GM23338 (cell line): ENCODE results near the gene TNNT3. TPM values are rescaled to one million over a fixed set of nuclear protein-coding genes. Genes with fewer than 3 reads are reported as not detected.

ENCODE experiments used
- EZH2phosphoT487 ChIP-seq: fragments of 200-600 bp; sonication (generic); IDR thresholded peaks from one replicate; pipeline ENCODE4 v1.8.1; 2018; ENCODE audit warnings: antibody characterized with exemption; ENCODE audit not compliant: unreplicated experiment
- NANOG ChIP-seq: IDR thresholded peaks from 2 replicates; pipeline ENCODE4 v1.6.1; 2016; ENCODE audit warnings: antibody characterized with exemption, borderline replicate concordance
- REST ChIP-seq: IDR thresholded peaks from one replicate; pipeline ENCODE4 v1.6.1; 2018; ENCODE audit warnings: antibody characterized with exemption; ENCODE audit not compliant: unreplicated experiment
- ZNF462 ChIP-seq: fragments of 250-450 bp; sonication (Bioruptor Pico); IDR thresholded peaks from 2 replicates; pipeline ENCODE4 v1.5.0; 2020; ENCODE audit warnings: mild to moderate bottlenecking, moderate library complexity
- polyA plus RNA-seq: library from polyadenylated mRNA; unstranded; fragments of >200 nt; fragmentation: Nextera tagmentation; extraction: Ambion mirVana; gene quantifications from 2 replicates; pipeline ENCODE4 v1.2.1, GENCODE V29; 2016
- total RNA-seq: library from RNA; depleted of rRNA; stranded (reverse); fragments of >200 nt; shearing (Covaris generic); gene quantifications from 2 replicates; pipeline ENCODE4 v1.2.3, GENCODE V29; 2014

TNNT3 gene
- total and polyA plus RNA-seq, 2 experiments from 2014 or later, result not detected

- TF ChIP-seq ZNF462 (CRISPR knock-in tag), result no peak
- TF ChIP-seq REST, result no peak
- no peak for TF ChIP-seq NANOG
- no peak for TF ChIP-seq EZH2phosphoT487
These were observed 19.0 kb downstream of the TNNT3 start (continued) for GRCh38 chr11:1938343-1939005.
